Occipital lobe (tissue), 2 donors: ENCODE data around the gene PTRH2. TPM values are rescaled to one million over a fixed set of nuclear protein-coding genes. Genes with fewer than 3 reads are reported as not detected.
"Not testable (repeated sequence)": the region's sequence is repeated elsewhere in the genome, so short reads cannot be mapped to it uniquely, and the experiment has no call there.

ENCODE experiments used
- DNase-seq: peaks from one replicate; lab custom pipeline; 2025; lab: John Stamatoyannopoulos, UW
- total RNA-seq: library from RNA; depleted of rRNA; stranded (reverse); fragments of >200 nt; gene quantifications from one replicate; pipeline ENCODE4 v1.2.3, GENCODE V29; 2014

The PTRH2 gene
- total RNA-seq, 1 donor from 2014 or later = 22.1 TPM

- no peak for DNase-seq
These were observed 35.8 kb downstream of the PTRH2 start for GRCh38 chr17:59671386-59671785.

- DNase-seq = no peak
These were observed 37.3 kb downstream of the PTRH2 start for GRCh38 chr17:59669944-59670343.

DNA sequence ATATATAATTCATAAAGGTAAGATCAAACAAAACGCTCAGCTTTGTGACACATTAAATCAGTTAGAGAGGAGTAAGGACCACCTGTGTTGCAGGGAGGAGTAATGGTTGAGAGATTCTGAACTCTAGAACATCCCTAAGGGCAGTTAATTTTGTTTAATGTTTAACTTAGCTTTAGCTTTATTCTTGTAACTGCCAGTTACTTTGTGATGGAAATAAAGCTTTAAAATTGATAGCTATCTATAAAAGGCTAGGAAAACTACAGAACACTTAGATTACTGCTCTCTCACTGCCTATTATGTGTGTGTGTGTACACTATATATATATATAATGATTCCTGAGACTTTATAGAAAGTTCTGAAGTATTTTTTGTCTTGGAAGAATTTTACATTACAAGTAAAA lies 37.8 kb downstream of the PTRH2 start:
- no peak for DNase-seq

DNA sequence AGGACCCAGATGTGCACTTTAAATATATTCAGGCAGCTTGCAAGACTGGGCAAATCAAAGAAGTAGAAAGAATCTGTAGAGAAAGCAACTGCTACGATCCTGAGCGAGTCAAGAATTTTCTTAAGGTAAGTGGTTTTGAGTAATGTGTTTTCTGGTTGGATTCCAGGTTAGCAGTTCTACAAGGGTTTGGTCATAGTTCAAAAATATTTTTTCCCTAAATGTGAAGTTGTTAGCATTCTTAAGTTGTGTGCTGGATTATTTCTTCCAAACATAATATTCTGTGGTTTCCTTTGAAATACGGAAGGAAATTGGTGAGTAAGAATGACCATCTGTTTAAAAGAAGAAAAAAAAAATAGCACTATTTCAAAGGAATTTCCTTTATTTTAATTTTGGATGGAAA lies 38.4 kb downstream of the PTRH2 start:
- DNase-seq = no peak

GRCh38 chr17:59666235-59666634 lies 41.0 kb downstream of the PTRH2 start:
- no peak for DNase-seq

DNA sequence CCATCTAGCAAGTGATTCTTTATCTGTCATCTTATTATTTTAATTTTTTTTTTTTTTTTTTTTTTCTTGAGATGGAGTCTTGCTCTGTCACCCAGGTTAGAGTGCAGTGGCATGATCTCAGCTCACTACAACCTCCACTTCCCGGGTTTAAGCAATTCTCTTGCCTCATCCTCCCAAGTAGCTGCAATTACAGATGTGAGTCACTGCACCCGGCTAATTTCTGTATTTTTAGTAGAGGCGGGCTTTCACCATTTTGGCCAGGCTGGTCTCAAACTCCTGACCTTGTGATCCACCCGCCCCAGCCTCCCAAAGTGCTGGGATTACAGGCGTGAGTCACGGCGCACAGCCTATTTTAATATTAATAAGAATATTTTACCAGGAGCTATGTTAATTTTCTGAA lies 50.6 kb downstream of the PTRH2 start:
- DNase-seq = not testable (repeated sequence)

DNA sequence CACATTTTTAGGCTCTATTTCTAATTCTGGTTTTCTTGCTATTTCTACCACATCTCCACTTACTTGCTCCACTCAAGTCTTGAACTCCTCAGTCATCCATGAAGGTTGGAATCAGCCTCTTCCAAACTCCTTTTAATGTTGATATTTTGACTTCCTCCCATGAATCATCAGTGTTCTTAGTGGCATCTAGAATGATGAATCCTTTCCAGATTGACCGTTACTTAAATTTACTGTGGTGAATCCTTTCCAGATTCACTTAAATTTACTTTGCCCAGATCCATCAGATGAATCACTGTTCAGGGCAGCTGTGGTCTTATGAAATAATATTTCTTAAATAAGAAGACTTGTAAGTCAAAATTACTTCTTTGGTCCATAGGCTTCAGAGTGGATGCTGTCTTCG lies 55.1 kb downstream of the PTRH2 start:
- no peak for DNase-seq

DNA sequence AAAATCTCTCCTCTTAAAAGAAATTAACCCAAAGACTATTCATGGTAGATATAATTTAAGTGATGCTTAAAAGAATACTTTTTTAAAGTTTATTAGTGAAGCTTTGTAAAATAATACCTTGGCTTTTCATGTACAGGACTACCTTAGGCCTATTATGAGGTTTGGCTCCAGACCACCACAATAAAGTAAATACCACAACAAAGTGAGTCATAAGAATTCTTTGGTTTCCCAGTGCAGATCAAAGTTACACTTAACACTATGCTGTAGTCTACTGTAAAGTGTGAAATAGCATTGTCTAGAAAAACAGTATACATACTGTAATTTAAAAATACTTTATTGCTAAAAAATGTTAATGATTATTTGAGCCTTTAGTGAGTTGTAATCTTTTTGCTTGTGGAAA lies 55.9 kb downstream of the PTRH2 start:
- no peak for DNase-seq

- DNase-seq = no peak
These were observed 56.6 kb downstream of the PTRH2 start for GRCh38 chr17:59650642-59651041.

DNA sequence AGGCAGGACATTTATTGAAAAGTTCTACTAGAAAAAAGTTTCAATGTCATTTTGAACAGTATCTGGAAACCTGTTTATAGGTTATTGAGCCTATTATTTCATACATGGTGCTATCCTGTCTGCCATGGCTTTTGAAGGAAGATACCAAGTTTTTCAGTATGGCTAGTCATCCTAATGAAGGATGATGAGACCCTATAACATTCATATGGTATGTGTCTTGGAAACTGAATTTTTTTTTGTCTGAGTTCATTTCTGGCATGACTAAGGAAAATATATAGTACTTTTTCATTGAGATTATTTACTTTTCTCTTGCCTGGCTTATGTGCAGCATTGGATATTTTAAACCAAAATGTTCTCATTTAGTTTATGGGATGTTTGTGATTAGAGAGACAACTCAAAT lies 57.3 kb downstream of the PTRH2 start:
- DNase-seq = no peak

Other genes with a start within 250 kb of the PTRH2 start
- gene DHX40, start 141.8 kb downstream of the PTRH2 start, total RNA-seq = 91.6 TPM
- gene CLTC, start 87.5 kb downstream of the PTRH2 start, total RNA-seq = 306 TPM
- gene VMP1, start 224 bp upstream of the PTRH2 start, total RNA-seq = 238 TPM
- gene TUBD1, start 185.5 kb upstream of the PTRH2 start, total RNA-seq = 9.8 TPM
- 50.1 TPM for gene RPS6KB1, start 185.7 kb upstream of the PTRH2 start, total RNA-seq